ENCODE results near the gene XKRX.

XKRX gene

GRCh38 chrX:100928660-100929613 lies at the start of gene XKRX:
XKRX (minus strand) TSS chrX:100928917; CDS start chrX:100928304, 613 bp downstream.
- Mint-ChIP-seq H3K4me3 (peak within 1 kb of the TSS; percentile 91), H3K27me3 (ENCODE audit: low read depth, poor library complexity) (peaks cover 24% of the 10 kb centered on the region), H3K4me1 (peaks cover 6% of the 10 kb centered on the region), H3K36me3 (ENCODE audit: low read depth) (peaks cover 5% of the 10 kb centered on the region), H3K9me3 (peaks cover 64% of the 10 kb centered on the region), H3K27ac (no peak within 1 kb of the TSS)
- DNase-seq, result peak; percentile 69
- TF ChIP-seq CTCF (IDR thresholded peaks at IDR 0.05), result no peak

- H3K9me3 Mint-ChIP-seq, result peaks cover 67% of the 10 kb centered on the region
- H3K4me3 Mint-ChIP-seq, result no peak overlapping the region
Observed at GRCh38 chrX:100976211-100976610, 47.5 kb upstream of the XKRX start.

GRCh38 chrX:100975212-100975611 lies 46.5 kb upstream of the XKRX start:
- peaks cover 60% of the 10 kb centered on the region for H3K9me3 Mint-ChIP-seq
- TF ChIP-seq CTCF (IDR thresholded peaks at IDR 0.05), result no peak
- H3K27ac Mint-ChIP-seq, result no peak overlapping the region
- H3K36me3 Mint-ChIP-seq (ENCODE audit: low read depth), result peaks cover 9% of the 10 kb centered on the region
- no peak for DNase-seq
- no peak overlapping the region for H3K4me3 Mint-ChIP-seq
- no peaks in the 10 kb centered on the region for H3K4me1 Mint-ChIP-seq
- no peaks in the 10 kb centered on the region for H3K27me3 Mint-ChIP-seq (ENCODE audit: low read depth, poor library complexity)

More at GRCh38 chrX:100976211-100976610, 47.5 kb upstream of the XKRX start:
- peaks cover 9% of the 10 kb centered on the region for H3K36me3 Mint-ChIP-seq (ENCODE audit: low read depth)
- no peak for DNase-seq
- no peaks in the 10 kb centered on the region for H3K27me3 Mint-ChIP-seq (ENCODE audit: low read depth, poor library complexity)
- no peaks in the 10 kb centered on the region for H3K4me1 Mint-ChIP-seq
- H3K27ac Mint-ChIP-seq, result no peak overlapping the region
- TF ChIP-seq CTCF (IDR thresholded peaks at IDR 0.05), result no peak

- H3K27ac Mint-ChIP-seq, result no peak overlapping the region
- no peak overlapping the region for H3K4me3 Mint-ChIP-seq
- TF ChIP-seq CTCF (IDR thresholded peaks at IDR 0.05), result no peak
- H3K4me1 Mint-ChIP-seq, result no peaks in the 10 kb centered on the region
- H3K27me3 Mint-ChIP-seq (ENCODE audit: low read depth, poor library complexity), result no peaks in the 10 kb centered on the region
- H3K9me3 Mint-ChIP-seq, result peaks cover 45% of the 10 kb centered on the region
- no peak for DNase-seq
- H3K36me3 Mint-ChIP-seq (ENCODE audit: low read depth), result peaks cover 9% of the 10 kb centered on the region
Observed at GRCh38 chrX:100973411-100973810, 44.7 kb upstream of the XKRX start.

- Mint-ChIP-seq H3K4me3 (no peak overlapping the region), H3K9me3 (peaks cover 41% of the 10 kb centered on the region), H3K27ac (no peak overlapping the region), H3K4me1 (no peaks in the 10 kb centered on the region), H3K36me3 (ENCODE audit: low read depth) (peaks cover 9% of the 10 kb centered on the region), H3K27me3 (ENCODE audit: low read depth, poor library complexity) (peaks cover 4% of the 10 kb centered on the region)
- TF ChIP-seq CTCF (IDR thresholded peaks at IDR 0.05), result no peak
- no peak for DNase-seq
Observed at GRCh38 chrX:100969936-100970335, 41.2 kb upstream of the XKRX start.
